ENCODE measurements around the gene TPM4.
A peak's percentile ranks its signal among the peaks of the same experiment; 100 is the strongest.

The TPM4 gene

GRCh38 chr19:16143399-16144215, 67.3 kb downstream of the TPM4 start, which contains the start of gene HSH2D:
Gene HSH2D, plus strand, starts transcription at chr19:16143685. Its CDS starts 5,066 bp downstream, at chr19:16148751.
- in situ Hi-C loops (cut with MboI; ENCODE audit: low pct_unique_long_range_greater_than_20kb, low sequenced_read_pairs): no loop called here
- peak; percentile 76 for DNase-seq

DNA sequence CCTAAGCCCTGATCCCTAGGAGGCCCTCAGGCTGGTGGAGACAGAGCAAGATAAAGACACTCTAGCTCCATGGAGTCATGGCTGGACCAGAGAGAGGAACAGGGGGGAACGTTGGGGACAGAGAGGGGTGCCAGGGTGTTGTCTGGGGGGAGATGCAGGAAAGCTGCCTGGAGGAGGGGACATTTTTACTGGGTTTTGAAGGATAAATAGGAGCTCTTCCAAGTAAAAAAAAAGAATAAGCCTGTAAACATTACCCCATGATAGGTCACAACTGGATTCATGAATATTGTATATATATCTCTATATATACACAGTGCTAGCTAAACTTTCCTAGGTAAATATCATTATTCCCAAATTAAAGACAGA, 67.9 kb downstream of the TPM4 start:
- DNase-seq: no peak
- in situ Hi-C loops (cut with MboI; ENCODE audit: low pct_unique_long_range_greater_than_20kb, low sequenced_read_pairs): no loop called here

- in situ Hi-C loops (cut with MboI; ENCODE audit: low pct_unique_long_range_greater_than_20kb, low sequenced_read_pairs): no loop called here
- DNase-seq: no peak
Measured at GRCh38 chr19:16146112-16146511, 69.8 kb downstream of the TPM4 start.

DNA sequence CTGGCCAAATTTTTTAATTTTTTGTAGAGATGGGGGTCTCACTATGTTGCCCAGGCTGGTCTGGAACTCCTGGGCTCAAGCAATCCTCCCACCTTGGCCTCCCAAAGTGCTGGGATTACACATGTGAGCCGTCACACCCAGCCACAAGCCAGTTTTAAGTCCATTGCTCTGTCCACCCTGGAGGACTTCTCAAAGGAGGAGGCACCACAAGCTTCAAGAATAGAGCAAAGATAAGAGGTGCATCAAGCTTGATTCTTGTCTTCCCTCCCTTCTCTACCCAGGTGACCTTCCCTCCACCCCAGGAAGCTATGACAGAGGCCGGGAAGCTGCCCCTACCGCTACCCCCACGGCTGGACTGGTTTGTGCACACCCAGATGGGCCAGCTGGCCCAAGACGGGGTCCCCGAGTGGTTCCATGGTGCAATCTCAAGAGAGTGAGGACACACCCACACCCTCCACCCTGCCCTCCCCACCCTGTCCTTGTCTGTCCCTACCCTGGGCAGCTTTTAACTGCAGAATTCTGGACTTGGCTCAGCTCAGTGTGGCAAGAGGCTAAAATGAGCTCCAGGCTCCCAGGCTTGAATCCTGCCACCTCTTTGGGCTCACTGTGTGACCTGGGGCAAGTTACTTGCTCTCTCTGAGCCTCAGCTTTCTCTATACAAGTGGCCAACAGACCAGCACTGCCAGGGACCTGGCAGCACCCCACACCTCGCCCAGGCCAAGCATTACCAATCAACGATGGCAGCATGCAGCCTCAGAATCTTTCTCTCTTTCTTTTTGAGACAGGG, 72.3 kb downstream of the TPM4 start:
- DNase-seq: no peak
- in situ Hi-C loops (cut with MboI; ENCODE audit: low pct_unique_long_range_greater_than_20kb, low sequenced_read_pairs): no loop called here
